ENCODE measurements around the gene CREM.

- TF ChIP-seq ZNF274 (IDR thresholded peaks at IDR 0.05; ENCODE audit: low read depth, low read length) (no peak), YY1 (IDR thresholded peaks at IDR 0.05; ENCODE audit: insufficient read depth, insufficient read length) (no peak), SUZ12 (IDR thresholded peaks at IDR 0.05; ENCODE audit: extremely low read depth, insufficient read depth, insufficient read length) (no peak)
Observed at GRCh38 chr10:35188954-35189353, 62.3 kb downstream of the CREM start.

All from NT2/D1 (cell line).